GM12865 (cell line): ENCODE measurements around the gene NAGPA.

ENCODE experiments used
- DNase-seq: peaks from one replicate; pipeline ENCODE4 v3.0.0; 2010; ENCODE audit warnings: low read depth
- H3K4me3 ChIP-seq: 2 replicates; pipeline ENCODE4 v1.5.1; 2011; ENCODE audit warnings: mild to moderate bottlenecking, low read depth, low read length, control low read depth
- CTCF ChIP-seq: IDR thresholded peaks from 2 replicates; pipeline ENCODE4 v1.5.1; 2011; ENCODE audit warnings: low read length, control low read depth, low read depth, inconsistent platforms; ENCODE audit not compliant: insufficient read depth; ENCODE audit errors: missing control alignments

NAGPA gene

GRCh38 chr16:5060073-5060641 lies 26.4 kb upstream of the NAGPA start:
- H3K4me3 ChIP-seq = no peak overlapping the region
- TF ChIP-seq CTCF = no peak
- DNase-seq = no peak

DNA sequence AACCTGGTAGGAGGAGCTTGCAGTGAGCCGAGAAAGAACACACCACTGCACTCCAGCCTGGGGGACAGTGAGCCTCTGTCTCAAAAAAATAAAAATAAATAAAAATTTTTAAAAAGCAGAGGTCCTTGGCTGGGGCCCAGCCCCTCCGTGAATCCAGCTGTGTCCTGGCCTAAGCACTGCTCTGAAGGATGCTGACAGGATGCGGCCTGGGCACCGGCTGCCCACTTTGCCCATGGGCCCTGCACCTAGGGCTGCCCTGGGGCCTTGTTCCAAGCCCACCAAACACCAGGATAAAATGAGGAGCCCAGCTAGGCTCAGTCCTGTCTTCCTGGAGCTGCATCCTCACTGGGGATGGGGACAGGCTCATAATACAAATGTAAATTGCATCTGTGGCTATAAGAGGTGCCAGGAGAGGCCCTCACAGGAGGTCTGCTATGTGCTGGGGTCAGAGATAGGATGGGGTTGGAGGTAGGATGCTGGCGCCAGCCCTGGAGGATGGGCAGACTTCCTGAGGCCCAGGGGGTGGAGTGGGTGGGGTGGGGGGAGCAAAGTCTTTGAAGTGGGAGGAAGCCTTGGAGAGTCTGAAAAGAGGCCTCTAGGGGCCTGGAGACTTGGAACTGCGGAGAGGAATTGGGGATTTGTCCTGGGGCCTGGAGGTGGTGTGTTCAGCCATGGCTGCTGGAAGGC lies 25.8 kb upstream of the NAGPA start:
- no peak for DNase-seq
- no peak for TF ChIP-seq CTCF
- no peak overlapping the region for H3K4me3 ChIP-seq

- DNase-seq = no peak
- TF ChIP-seq CTCF = no peak
- H3K4me3 ChIP-seq = no peak overlapping the region
Observed at GRCh38 chr16:5058476-5058875, 24.7 kb upstream of the NAGPA start.

GRCh38 chr16:5056352-5056751 lies 22.6 kb upstream of the NAGPA start:
- peak; percentile 72 for DNase-seq
- TF ChIP-seq CTCF = peak; percentile 80
- no peak overlapping the region for H3K4me3 ChIP-seq

DNA sequence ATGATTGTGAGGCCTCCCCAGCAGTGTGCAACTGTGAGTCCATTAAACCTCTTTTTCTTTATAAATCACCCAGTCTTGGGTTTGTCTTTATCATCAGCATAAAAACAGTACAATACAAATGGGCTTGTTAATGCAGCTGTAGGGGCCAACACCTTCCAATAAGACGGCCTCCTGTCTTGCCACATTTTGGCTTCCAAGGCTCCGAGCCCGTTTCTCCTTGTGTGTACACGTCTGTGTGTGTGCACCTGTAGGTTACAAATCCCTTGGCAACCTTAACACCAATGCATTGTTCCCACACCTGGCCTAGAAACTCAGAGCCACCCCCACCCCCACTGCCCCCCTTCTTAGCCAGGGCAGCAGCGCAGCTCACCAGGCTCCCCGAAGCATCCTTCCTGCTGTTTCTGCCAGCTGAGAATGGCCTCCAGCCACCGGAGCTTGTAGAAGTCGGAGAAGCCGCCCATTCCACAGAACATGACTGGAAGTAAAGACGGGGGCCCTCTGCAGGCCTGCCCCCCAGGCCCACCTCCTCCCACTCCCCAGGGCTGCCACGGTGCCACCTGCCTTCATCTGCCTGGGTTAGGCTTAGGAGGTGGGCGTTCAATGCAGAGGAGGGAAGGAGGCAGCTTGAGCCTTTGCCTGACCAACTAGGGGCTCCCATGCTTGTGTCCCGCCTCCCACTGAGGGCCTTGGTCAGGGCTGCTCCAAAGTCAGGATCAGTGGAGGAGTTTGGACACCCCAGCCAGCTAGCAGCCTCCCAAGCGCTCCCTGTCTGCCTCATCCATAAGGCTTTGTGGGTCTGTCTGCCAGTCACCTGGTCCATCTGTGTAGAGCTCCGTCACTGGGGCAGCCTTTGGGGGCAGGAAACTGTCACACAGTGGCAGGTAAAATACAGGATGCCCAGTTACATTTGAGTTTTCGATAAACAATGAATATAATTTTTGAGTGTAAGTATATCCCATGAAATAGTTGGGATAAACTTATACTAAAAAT lies 21.4 kb upstream of the NAGPA start:
- H3K4me3 ChIP-seq = no peak overlapping the region
- DNase-seq = no peak
- TF ChIP-seq CTCF = no peak

- no peak for TF ChIP-seq CTCF
- no peak overlapping the region for H3K4me3 ChIP-seq
- no peak for DNase-seq
Observed at GRCh38 chr16:5046914-5047313, 13.2 kb upstream of the NAGPA start.
